ENCODE data around the gene MYOT.
"Not testable (repeated sequence)": the region's sequence is repeated elsewhere in the genome, so short reads cannot be mapped to it uniquely, and the experiment has no call there.

MYOT gene

GRCh38 chr5:137856916-137857862 lies 10.5 kb upstream of the MYOT start:
- FAIRE-seq: no peak

- no peak for FAIRE-seq
Observed at GRCh38 chr5:137858223-137858916, 9.3 kb upstream of the MYOT start.

- FAIRE-seq: no peak
Observed at GRCh38 chr5:137858954-137859353, 8.7 kb upstream of the MYOT start.

- no peak for FAIRE-seq
Observed at GRCh38 chr5:137862251-137862650, 5.4 kb upstream of the MYOT start.

GRCh38 chr5:137863653-137864052 lies 4.0 kb upstream of the MYOT start:
- not testable (repeated sequence) for FAIRE-seq

GRCh38 chr5:137866541-137867388 lies 895 bp upstream of the MYOT start:
- FAIRE-seq: no peak

- no peak for FAIRE-seq
Observed at GRCh38 chr5:137870647-137871339, 3.1 kb downstream of the MYOT start.

GRCh38 chr5:137871571-137871970 lies 3.9 kb downstream of the MYOT start:
- FAIRE-seq: no peak

- no peak for FAIRE-seq
Observed at GRCh38 chr5:137872466-137872865, 4.8 kb downstream of the MYOT start.

GRCh38 chr5:137876101-137876500 lies 8.4 kb downstream of the MYOT start:
- FAIRE-seq: no peak

- no peak for FAIRE-seq
Observed at GRCh38 chr5:137880313-137880712, 12.7 kb downstream of the MYOT start.

GRCh38 chr5:137887831-137888230 lies 20.2 kb downstream of the MYOT start:
- peak; percentile 69 for FAIRE-seq

- no peak for FAIRE-seq
Observed at GRCh38 chr5:137888466-137888862, 20.8 kb downstream of the MYOT start.

GRCh38 chr5:137888863-137889759 lies 21.5 kb downstream of the MYOT start, which contains the start of gene PKD2L2:
Gene PKD2L2, plus strand, starts transcription at chr5:137889457. Its CDS starts 35 bp downstream, at chr5:137889492.
- FAIRE-seq: no peak

GRCh38 chr5:137890845-137891244 lies 23.2 kb downstream of the MYOT start:
- FAIRE-seq: no peak

- FAIRE-seq: no peak
Observed at GRCh38 chr5:137891849-137892248, 24.2 kb downstream of the MYOT start.

- no peak for FAIRE-seq
Observed at GRCh38 chr5:137894586-137894985, 26.9 kb downstream of the MYOT start.

- no peak for FAIRE-seq
Observed at GRCh38 chr5:137896560-137896959, 28.9 kb downstream of the MYOT start.

- no peak for FAIRE-seq
Observed at GRCh38 chr5:137899493-137899892, 31.8 kb downstream of the MYOT start.

GRCh38 chr5:137901011-137901817 lies 33.6 kb downstream of the MYOT start:
- FAIRE-seq: no peak
